T-helper 1 cell treated with Interleukin-12 subunit alpha and Interleukin-12 subunit beta and Interleukin-4 antibody, amounts not matched to agents 30 ng/mL and 1 ng/mL, for 36 hours (primary cell): ENCODE results near the gene ARHGAP4. TPM values are rescaled to one million over a fixed set of nuclear protein-coding genes. Genes with fewer than 3 reads are reported as not detected.

Experiments
- intact Hi-C: fragments of 100-400 bp; cut with micrococcal nuclease; formaldehyde crosslinking; loops from one replicate; pipeline ENCODE4 v1.15.1; 2024
- total RNA-seq: library from RNA; stranded (reverse); gene quantifications from 2 replicates; pipeline ENCODE4 v1.2.3, GENCODE V29; 2022

The ARHGAP4 gene
- total RNA-seq, 1 donor from 2014 or later = 285 TPM

GRCh38 chrX:153947009-153947769, 21.1 kb upstream of the ARHGAP4 start:
- intact Hi-C loops = loop anchor here (1.0 to 5.0 kb wide), 5 partner anchors 23 to 475 kb away; partner anchors contain the start of genes HAUS7, HCFC1 and PLXNB3

GRCh38 chrX:153945956-153946943, 20.2 kb upstream of the ARHGAP4 start:
- intact Hi-C loops = loop anchor here (2.0 to 5.0 kb wide), 3 partner anchors 25 to 474 kb away; partner anchors contain the start of genes HAUS7 and HCFC1

- intact Hi-C loops = loop anchor here (1.0 to 5.0 kb wide), 2 partner anchors 9 to 472 kb away; partner anchors contain the start of genes HAUS7 and NAA10
Observed at GRCh38 chrX:153944800-153945150, 18.7 kb upstream of the ARHGAP4 start.

GRCh38 chrX:153944140-153944799, 18.2 kb upstream of the ARHGAP4 start, which contains the start of gene RENBP:
RENBP (minus strand) TSS chrX:153944643; CDS start chrX:153944610, 33 bp downstream.
- intact Hi-C loops = loop anchor here (1.0 kb wide), 1 partner anchor 9 kb away; the partner anchor contains the start of gene NAA10

GRCh38 chrX:153941336-153942252, 15.5 kb upstream of the ARHGAP4 start:
- intact Hi-C loops = no loop called here

GRCh38 chrX:153939573-153939972, 13.5 kb upstream of the ARHGAP4 start:
- intact Hi-C loops = no loop called here

GRCh38 chrX:153938226-153938786, 12.2 kb upstream of the ARHGAP4 start:
- intact Hi-C loops = no loop called here

- intact Hi-C loops = no loop called here
Observed at GRCh38 chrX:153937056-153937455, 11.0 kb upstream of the ARHGAP4 start.

- intact Hi-C loops = loop anchor here (1.0 kb wide), 2 partner anchors 9 kb away; partner anchors contain the start of genes ARHGAP4 and RENBP
Observed at GRCh38 chrX:153935326-153935851, 9.3 kb upstream of the ARHGAP4 start.

GRCh38 chrX:153934762-153935325, 8.8 kb upstream of the ARHGAP4 start, which contains the start of gene NAA10:
NAA10 (minus strand) TSS chrX:153935037; CDS start chrX:153934904, 133 bp downstream.
- intact Hi-C loops = loop anchor here (1.0 kb wide), 2 partner anchors 9 kb away; partner anchors contain the start of genes ARHGAP4 and RENBP

- intact Hi-C loops = no loop called here
Observed at GRCh38 chrX:153934148-153934761, 8.2 kb upstream of the ARHGAP4 start.

GRCh38 chrX:153933748-153934147, 7.7 kb upstream of the ARHGAP4 start:
- intact Hi-C loops = no loop called here

GRCh38 chrX:153932220-153932915, 6.3 kb upstream of the ARHGAP4 start:
- intact Hi-C loops = no loop called here

- intact Hi-C loops = no loop called here
Observed at GRCh38 chrX:153931748-153932147, 5.7 kb upstream of the ARHGAP4 start.

GRCh38 chrX:153931151-153931550, 5.1 kb upstream of the ARHGAP4 start:
- intact Hi-C loops = no loop called here

GRCh38 chrX:153930011-153930910, 4.2 kb upstream of the ARHGAP4 start:
- intact Hi-C loops = no loop called here

GRCh38 chrX:153929576-153929975, 3.5 kb upstream of the ARHGAP4 start:
- intact Hi-C loops = loop anchor here (5.0 to 10.0 kb wide), 5 partner anchors 42 to 972 kb away; partner anchors contain the start of genes FLNA, L1CAM and RPL10
